Trophoblast cell (in vitro differentiated cells and primary cell): ENCODE data around the gene MDFIC2. TPM values are rescaled to one million over a fixed set of nuclear protein-coding genes. Genes with fewer than 3 reads are reported as not detected.

Source experiments
- DNase-seq, 2 donors: peaks; one replicate each; pipeline ENCODE4 v3.0.0-alpha.2; 2016
- H2AFZ ChIP-seq: 2 replicates; pipeline ENCODE4 v1.6.1; 2013; ENCODE audit warnings: low read length, moderate library complexity, mild to moderate bottlenecking; ENCODE audit not compliant: insufficient read depth, poor library complexity
- H2AK5ac ChIP-seq: 2 replicates; pipeline ENCODE4 v1.6.1; 2013; ENCODE audit warnings: mild to moderate bottlenecking, low read length
- H2BK120ac ChIP-seq: 2 replicates; pipeline ENCODE4 v1.6.1; 2013; ENCODE audit warnings: low read length, mild to moderate bottlenecking, moderate library complexity; ENCODE audit not compliant: insufficient read depth, poor library complexity
- H2BK12ac ChIP-seq: 2 replicates; pipeline ENCODE4 v1.6.1; 2013; ENCODE audit warnings: mild to moderate bottlenecking, low read length, moderate library complexity
- H2BK5ac ChIP-seq: 2 replicates; pipeline ENCODE4 v1.6.1; 2013; ENCODE audit warnings: low read length, low read depth, moderate library complexity, mild to moderate bottlenecking; ENCODE audit not compliant: poor library complexity
- H3K14ac ChIP-seq: 2 replicates; pipeline ENCODE4 v1.6.1; 2013; ENCODE audit warnings: mild to moderate bottlenecking, low read length
- H3K18ac ChIP-seq: 2 replicates; pipeline ENCODE4 v1.6.1; 2013; ENCODE audit warnings: mild to moderate bottlenecking, low read length
- H3K23ac ChIP-seq: 2 replicates; pipeline ENCODE4 v1.6.1; 2013; ENCODE audit warnings: low read length
- H3K27ac ChIP-seq: 2 replicates; pipeline ENCODE4 v1.5.1; 2013; ENCODE audit warnings: low read depth, mild to moderate bottlenecking, inconsistent platforms, low read length, moderate library complexity
- H3K27me3 ChIP-seq: 2 replicates; pipeline ENCODE4 v1.6.1; 2013; ENCODE audit warnings: inconsistent platforms, mild to moderate bottlenecking, low read length, moderate library complexity; ENCODE audit not compliant: insufficient read depth
- H3K36me3 ChIP-seq, 2 experiments: 1 replicate in 1 of 2; 2 replicates in 1 of 2; pipeline ENCODE4 v1.6.1; 2013; ENCODE audit warnings: low read length in 2 of 2, mild to moderate bottlenecking in 2 of 2, moderate library complexity in 1 of 2; ENCODE audit not compliant: insufficient read depth in 2 of 2, control insufficient read depth in 1 of 2
- H3K4ac ChIP-seq: 2 replicates; pipeline ENCODE4 v1.6.1; 2013; ENCODE audit warnings: low read depth, mild to moderate bottlenecking, low read length, moderate library complexity
- H3K4me1 ChIP-seq, 2 experiments: 1 replicate in 1 of 2; 2 replicates in 1 of 2; pipeline ENCODE4 v1.6.1; 2013; ENCODE audit warnings: low read length in 2 of 2, mild to moderate bottlenecking in 2 of 2, moderate library complexity in 1 of 2; ENCODE audit not compliant: insufficient read depth in 2 of 2, control insufficient read depth in 1 of 2
- H3K4me2 ChIP-seq: 2 replicates; pipeline ENCODE4 v1.6.1; 2013; ENCODE audit warnings: inconsistent platforms, mild to moderate bottlenecking, low read length, moderate library complexity
- H3K4me3 ChIP-seq: 2 replicates; pipeline ENCODE4 v1.5.1; 2013; ENCODE audit warnings: mild to moderate bottlenecking, low read depth, low read length, inconsistent platforms
- H3K79me1 ChIP-seq: one replicate; pipeline ENCODE4 v1.6.1; 2013; ENCODE audit warnings: low read length
- H3K79me2 ChIP-seq: 2 replicates; pipeline ENCODE4 v1.6.1; 2013; ENCODE audit warnings: low read length, mild to moderate bottlenecking; ENCODE audit not compliant: control insufficient read depth, insufficient read depth, poor library complexity
- H3K9ac ChIP-seq: 2 replicates; pipeline ENCODE4 v1.6.1; 2013; ENCODE audit warnings: mild to moderate bottlenecking, low read length
- H3K9me3 ChIP-seq: 2 replicates; pipeline ENCODE4 v1.6.1; 2013; ENCODE audit warnings: low read depth, mild to moderate bottlenecking, control low read depth, inconsistent platforms, low read length; ENCODE audit not compliant: insufficient read depth
- H4K12ac ChIP-seq: 2 replicates; pipeline ENCODE4 v1.6.1; 2013; ENCODE audit warnings: low read depth, mild to moderate bottlenecking, low read length, moderate library complexity
- H4K8ac ChIP-seq: 2 replicates; pipeline ENCODE4 v1.6.1; 2013; ENCODE audit warnings: low read depth, mild to moderate bottlenecking, low read length, moderate library complexity
- H4K91ac ChIP-seq: one replicate; pipeline ENCODE4 v1.6.1; 2013; ENCODE audit warnings: low read depth, mild to moderate bottlenecking, low read length, moderate library complexity
- WGBS: extraction: QIAGEN DNeasy Blood & Tissue Kit; methylation state at CpG from one replicate; pipeline ENCODE4 v1.1.7; 2013; ENCODE audit warnings: missing lambda C conversion rate; ENCODE audit not compliant: insufficient read length, insufficient coverage; ENCODE audit errors: extremely low coverage; 5-methylcytosine and 5-hydroxymethylcytosine counted together
- polyA plus RNA-seq: library from polyadenylated mRNA; stranded (reverse); fragments of 200-250 nt; gene quantifications from 2 replicates; pipeline ENCODE4 v1.2.3, GENCODE V29; 2013

The MDFIC2 gene
- not detected in 2 replicates for polyA plus RNA-seq

GRCh38 chr3:70312336-70312735 lies at the start of gene MDFIC2:
TSS of gene MDFIC2 (minus strand) at chr3:70312638. CDS start at chr3:70311973, 665 bp downstream.
- Histone ChIP-seq H3K9ac (no peak within 1 kb of the TSS), H4K12ac (no peak within 1 kb of the TSS), H3K23ac (no peak within 1 kb of the TSS), H3K27ac (no peak within 1 kb of the TSS), H4K8ac (no peak within 1 kb of the TSS), H3K79me1 (no peaks in the 10 kb centered on the region), H3K4ac (no peak within 1 kb of the TSS), H2BK120ac (no peak within 1 kb of the TSS), H3K36me3 (no peaks in the 10 kb centered on the region), H2BK12ac (no peak within 1 kb of the TSS), H2AK5ac (no peak within 1 kb of the TSS), H3K4me1 (no peaks in the 10 kb centered on the region), H3K9me3 (no peaks in the 10 kb centered on the region), H3K79me2 (no peaks in the 10 kb centered on the region), H3K14ac (no peak within 1 kb of the TSS), H3K4me2 (no peak within 1 kb of the TSS), H3K18ac (no peak within 1 kb of the TSS), H3K27me3 (no peaks in the 10 kb centered on the region), H3K4me3 (no peak within 1 kb of the TSS), H2AFZ (no peak within 1 kb of the TSS), H2BK5ac (no peak within 1 kb of the TSS), H4K91ac (no peak within 1 kb of the TSS)
- no peak for DNase-seq
- WGBS: no CpG with 5 or more reads among the region's 7 CpGs

- no peak overlapping the region for H4K91ac ChIP-seq
- no peak overlapping the region for H3K4me2 ChIP-seq
- H3K79me1 ChIP-seq: no peaks in the 10 kb centered on the region
- no peaks in the 10 kb centered on the region for H3K36me3 ChIP-seq
- no peak overlapping the region for H3K9ac ChIP-seq
- H4K12ac ChIP-seq: no peak overlapping the region
- H3K9me3 ChIP-seq: no peaks in the 10 kb centered on the region
- no peak overlapping the region for H4K8ac ChIP-seq
- H2BK12ac ChIP-seq: no peak overlapping the region
- no peaks in the 10 kb centered on the region for H3K27me3 ChIP-seq
- no peak overlapping the region for H3K4ac ChIP-seq
- no peak overlapping the region for H2AFZ ChIP-seq
- H3K23ac ChIP-seq: no peak overlapping the region
- no peak overlapping the region for H3K14ac ChIP-seq
- no peak overlapping the region for H3K18ac ChIP-seq
- no CpG with 5 or more reads among the region's 9 CpGs for WGBS
- DNase-seq: peak; percentile 17 to 54
- H2BK5ac ChIP-seq: no peak overlapping the region
- H3K27ac ChIP-seq: no peak overlapping the region
- no peaks in the 10 kb centered on the region for H3K79me2 ChIP-seq
- H3K4me3 ChIP-seq: no peak overlapping the region
- no peak overlapping the region for H2BK120ac ChIP-seq
- H2AK5ac ChIP-seq: no peak overlapping the region
- H3K4me1 ChIP-seq: no peaks in the 10 kb centered on the region
Observed at GRCh38 chr3:70360979-70361760, 48.7 kb upstream of the MDFIC2 start.

- no peak overlapping the region for H3K4me2 ChIP-seq
- H3K9ac ChIP-seq: no peak overlapping the region
- H4K12ac ChIP-seq: no peak overlapping the region
- no peak overlapping the region for H3K18ac ChIP-seq
- H2AFZ ChIP-seq: no peak overlapping the region
- H3K23ac ChIP-seq: no peak overlapping the region
- no peak overlapping the region for H4K8ac ChIP-seq
- no peak overlapping the region for H2BK120ac ChIP-seq
- H3K4me1 ChIP-seq: no peaks in the 10 kb centered on the region
- no peak overlapping the region for H4K91ac ChIP-seq
- no peaks in the 10 kb centered on the region for H3K79me2 ChIP-seq
- H2AK5ac ChIP-seq: no peak overlapping the region
- H3K27me3 ChIP-seq: no peaks in the 10 kb centered on the region
- no peaks in the 10 kb centered on the region for H3K9me3 ChIP-seq
- no peak overlapping the region for H3K4ac ChIP-seq
- no peak overlapping the region for H2BK12ac ChIP-seq
- peak; percentile 52 to 70 for DNase-seq
- H3K36me3 ChIP-seq: no peaks in the 10 kb centered on the region
- no peak overlapping the region for H3K14ac ChIP-seq
- H3K4me3 ChIP-seq: no peak overlapping the region
- no peak overlapping the region for H3K27ac ChIP-seq
- no CpG with 5 or more reads among the region's 5 CpGs for WGBS
- H2BK5ac ChIP-seq: no peak overlapping the region
- no peaks in the 10 kb centered on the region for H3K79me1 ChIP-seq
Observed at GRCh38 chr3:70359711-70360110, 47.3 kb upstream of the MDFIC2 start.

- no CpG with 5 or more reads among the region's 3 CpGs for WGBS
- Histone ChIP-seq H3K18ac (no peak overlapping the region), H2AFZ (no peak overlapping the region), H3K36me3 (no peaks in the 10 kb centered on the region), H4K8ac (no peak overlapping the region), H3K4ac (no peak overlapping the region), H2AK5ac (no peak overlapping the region), H3K23ac (no peak overlapping the region), H3K27ac (no peak overlapping the region), H2BK120ac (no peak overlapping the region), H3K14ac (no peak overlapping the region), H3K4me2 (no peak overlapping the region), H4K12ac (no peak overlapping the region), H3K4me3 (no peak overlapping the region), H4K91ac (no peak overlapping the region), H2BK5ac (no peak overlapping the region), H3K79me2 (no peaks in the 10 kb centered on the region), H3K27me3 (no peaks in the 10 kb centered on the region), H3K9ac (no peak overlapping the region), H2BK12ac (no peak overlapping the region), H3K4me1 (no peaks in the 10 kb centered on the region), H3K79me1 (no peaks in the 10 kb centered on the region), H3K9me3 (no peaks in the 10 kb centered on the region)
- peak in 1 of 2 donors; percentile 58 for DNase-seq
Observed at GRCh38 chr3:70358978-70359580, 46.6 kb upstream of the MDFIC2 start.
